CD8-positive, alpha-beta memory T cell (primary cell): ENCODE data around the gene ARHGEF7. TPM values are rescaled to one million over a fixed set of nuclear protein-coding genes. Genes with fewer than 3 reads are reported as not detected.

ENCODE experiments used
- CTCF ChIA-PET: fragments of 350-600 bp; sonication (Branson Sonifier 250); formaldehyde crosslinking; loops from one replicate; lab custom pipeline; 2021; ENCODE audit warnings: antibody characterized with exemption; lab: Charles Lee
- POLR2A ChIA-PET: fragments of 350-600 bp; sonication (Branson Sonifier 250); formaldehyde crosslinking; loops from one replicate; lab custom pipeline; 2021; ENCODE audit warnings: antibody characterized with exemption; lab: Charles Lee
- DNase-seq, 5 donors: peaks; one replicate each; pipeline versions ENCODE4 v3.0.0 to v3.0.0-alpha.2; 2020 to 2022; ENCODE audit warnings: mixed read lengths in 1 of 5
- H3K27ac ChIP-seq: one replicate; pipeline ENCODE4 v1.7.0; 2013; ENCODE audit warnings: low read depth, mild to moderate bottlenecking, low read length, moderate library complexity
- H3K27me3 ChIP-seq: 2 replicates; pipeline ENCODE4 v1.7.0; 2013; ENCODE audit warnings: low read length, mild to moderate bottlenecking; ENCODE audit not compliant: insufficient read depth, poor library complexity, severe bottlenecking
- H3K36me3 ChIP-seq: 2 replicates; pipeline ENCODE4 v1.7.0; 2013; ENCODE audit warnings: mild to moderate bottlenecking, low read length, moderate library complexity; ENCODE audit not compliant: insufficient read depth
- H3K4me1 ChIP-seq: 2 replicates; pipeline ENCODE4 v1.7.0; 2013; ENCODE audit warnings: mild to moderate bottlenecking, low read length, moderate library complexity; ENCODE audit not compliant: insufficient read depth
- H3K4me3 ChIP-seq: 2 replicates; pipeline ENCODE4 v1.7.0; 2013; ENCODE audit warnings: mild to moderate bottlenecking, low read length
- H3K9me3 ChIP-seq: 2 replicates; pipeline ENCODE4 v1.7.0; 2013; ENCODE audit warnings: mild to moderate bottlenecking, low read length
- H3K27ac Mint-ChIP-seq, 8 donors: one replicate each; pipeline ENCODE4 v1.8.0; 2020 to 2021; ENCODE audit warnings: mixed read lengths in 8 of 8, mild to moderate bottlenecking in 6 of 8, inconsistent platforms in 3 of 8, moderate library complexity in 3 of 8
- H3K27me3 Mint-ChIP-seq, 2 donors: one replicate each; pipeline ENCODE4 v1.8.0; 2020 to 2021; ENCODE audit warnings: mixed read lengths in 2 of 2, mild to moderate bottlenecking in 1 of 2, moderate library complexity in 1 of 2
- H3K36me3 Mint-ChIP-seq, 3 donors: one replicate each; pipeline ENCODE4 v1.8.0; 2020 to 2021; ENCODE audit warnings: mixed read lengths in 3 of 3, inconsistent platforms in 1 of 3, mild to moderate bottlenecking in 1 of 3
- H3K4me1 Mint-ChIP-seq, 3 donors: one replicate each; pipeline ENCODE4 v1.8.0; 2020 to 2021; ENCODE audit warnings: mixed read lengths in 3 of 3, inconsistent platforms in 1 of 3, mild to moderate bottlenecking in 1 of 3
- H3K4me3 Mint-ChIP-seq, 7 donors: one replicate each; pipeline ENCODE4 v1.8.0; 2020 to 2021; ENCODE audit warnings: mixed read lengths in 7 of 7, mild to moderate bottlenecking in 6 of 7, moderate library complexity in 4 of 7, inconsistent platforms in 2 of 7
- H3K9me3 Mint-ChIP-seq, 5 donors: one replicate each; pipeline ENCODE4 v1.8.0; 2020 to 2022; ENCODE audit warnings: mixed read lengths in 5 of 5, mild to moderate bottlenecking in 3 of 5, moderate library complexity in 2 of 5, inconsistent platforms in 1 of 5
- polyA plus RNA-seq: library from polyadenylated mRNA; unstranded; fragments of 300-500 nt; fragmentation: Illumina TruSeq; gene quantifications from one replicate; pipeline ENCODE4 v1.2.3, GENCODE V29; 2021
- total RNA-seq, 2 experiments: library from RNA; stranded (reverse); gene quantifications; one replicate each; pipeline ENCODE4 v1.2.3, GENCODE V29; 2021

ARHGEF7 gene
- total and polyA plus RNA-seq, 3 experiments from 2014 or later: 12.0 to 46.2 (median 45.9) TPM

GRCh38 chr13:111216166-111216960 is 101.3 kb downstream of the ARHGEF7 start:
- Histone ChIP-seq H3K4me3 (no peak overlapping the region), H3K36me3 (no peaks in the 10 kb centered on the region), H3K4me1 (no peaks in the 10 kb centered on the region), H3K27ac (no peak overlapping the region), H3K27me3 (no peaks in the 10 kb centered on the region), H3K9me3 (no peaks in the 10 kb centered on the region)
- peaks cover 3 to 44% (median 3%) of the 10 kb centered on the region in 3 donors for H3K36me3 Mint-ChIP-seq
- ChIA-PET POLR2A (no interaction called here), CTCF (interaction anchor here (0.6 to 8.8 kb wide), 6 partner anchors 10 to 623 kb away, joined by 3 to 79 read pairs (median 4); no protein-coding TSS in a partner anchor)
- H3K9me3 Mint-ChIP-seq: no peaks in the 10 kb centered on the region
- H3K27ac Mint-ChIP-seq: peak overlapping the region in 4 of 8 donors; percentile 34 to 81 (median 78)
- H3K27me3 Mint-ChIP-seq: no peaks in the 10 kb centered on the region
- DNase-seq: peak in 4 of 5 donors; percentile 2 to 56 (median 24)
- H3K4me1 Mint-ChIP-seq: peaks cover 36 to 64% (median 54%) of the 10 kb centered on the region in 3 donors
- H3K4me3 Mint-ChIP-seq: no peak overlapping the region

DNA sequence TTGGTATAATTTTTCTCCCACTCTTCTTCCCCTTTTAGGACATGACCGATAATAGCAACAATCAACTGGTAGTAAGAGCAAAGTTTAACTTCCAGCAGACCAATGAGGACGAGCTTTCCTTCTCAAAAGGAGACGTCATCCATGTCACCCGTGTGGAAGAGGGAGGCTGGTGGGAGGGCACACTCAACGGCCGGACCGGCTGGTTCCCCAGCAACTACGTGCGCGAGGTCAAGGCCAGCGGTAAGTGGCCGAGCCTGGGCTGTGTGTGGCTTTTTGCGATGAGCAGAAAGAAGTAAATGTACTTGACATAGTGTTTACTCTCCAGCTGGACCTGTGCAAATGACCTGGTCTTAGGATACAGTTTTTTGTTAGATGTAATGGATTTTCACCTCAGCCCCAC is 102.5 kb downstream of the ARHGEF7 start:
- H3K27ac ChIP-seq: no peak overlapping the region
- CTCF ChIA-PET: interaction anchor here (1.1 to 8.8 kb wide), 3 partner anchors 24 to 150 kb away, joined by 3 to 79 read pairs (median 3); no protein-coding TSS in a partner anchor
- Mint-ChIP-seq H3K4me1 (peaks cover 32 to 54% (median 49%) of the 10 kb centered on the region in 3 donors), H3K36me3 (peaks cover 3 to 38% (median 3%) of the 10 kb centered on the region in 3 donors), H3K27me3 (no peaks in the 10 kb centered on the region), H3K9me3 (no peaks in the 10 kb centered on the region), H3K27ac (peak overlapping the region in 1 of 8 donors; percentile 91), H3K4me3 (no peak overlapping the region)
- H3K4me3 ChIP-seq: no peak overlapping the region
- H3K9me3 ChIP-seq: no peaks in the 10 kb centered on the region
- POLR2A ChIA-PET: no interaction called here
- H3K4me1 ChIP-seq: no peaks in the 10 kb centered on the region
- no peak for DNase-seq
- H3K27me3 ChIP-seq: no peaks in the 10 kb centered on the region
- H3K36me3 ChIP-seq: no peaks in the 10 kb centered on the region

DNA sequence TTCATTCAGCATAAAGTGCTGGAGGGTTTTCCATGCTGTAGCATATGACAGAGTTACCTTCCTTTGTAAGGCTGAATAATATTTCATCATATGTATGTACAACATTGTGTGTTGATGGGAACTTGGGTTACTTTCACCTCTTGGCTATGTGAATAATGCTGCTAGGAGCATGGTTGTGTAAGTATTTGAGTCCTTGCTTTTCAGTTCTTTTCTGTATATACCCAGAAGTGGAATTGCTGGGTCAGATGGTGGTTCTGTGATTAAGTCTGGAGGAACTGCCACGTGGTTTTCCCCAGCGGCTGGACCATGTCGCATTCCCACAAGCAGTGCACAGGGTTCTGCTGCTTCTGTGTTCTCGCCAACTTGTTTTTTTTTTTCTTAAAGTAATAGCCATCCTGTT is 104.2 kb downstream of the ARHGEF7 start:
- Histone ChIP-seq H3K27ac (no peak overlapping the region), H3K27me3 (no peaks in the 10 kb centered on the region), H3K9me3 (no peaks in the 10 kb centered on the region), H3K36me3 (no peaks in the 10 kb centered on the region), H3K4me3 (no peak overlapping the region), H3K4me1 (no peaks in the 10 kb centered on the region)
- POLR2A ChIA-PET: no interaction called here
- CTCF ChIA-PET: interaction anchor here (0.8 to 8.8 kb wide), 2 partner anchors 20 to 151 kb away, joined by 5 to 79 read pairs; no protein-coding TSS in a partner anchor
- peaks cover 28 to 48% (median 46%) of the 10 kb centered on the region in 3 donors for H3K4me1 Mint-ChIP-seq
- no peak overlapping the region for H3K4me3 Mint-ChIP-seq
- peak overlapping the region in 1 of 8 donors; percentile 37 for H3K27ac Mint-ChIP-seq
- no peaks in the 10 kb centered on the region for H3K27me3 Mint-ChIP-seq
- peaks cover 3 to 39% (median 3%) of the 10 kb centered on the region in 3 donors for H3K36me3 Mint-ChIP-seq
- no peak for DNase-seq
- H3K9me3 Mint-ChIP-seq: no peaks in the 10 kb centered on the region

GRCh38 chr13:111219950-111220349 is 104.8 kb downstream of the ARHGEF7 start:
- Mint-ChIP-seq H3K27ac (no peak overlapping the region), H3K9me3 (no peaks in the 10 kb centered on the region), H3K4me1 (peaks cover 29 to 48% (median 45%) of the 10 kb centered on the region in 3 donors), H3K27me3 (no peaks in the 10 kb centered on the region), H3K4me3 (no peak overlapping the region), H3K36me3 (peaks cover 3 to 44% (median 3%) of the 10 kb centered on the region in 3 donors)
- Histone ChIP-seq H3K36me3 (no peaks in the 10 kb centered on the region), H3K4me1 (no peaks in the 10 kb centered on the region), H3K9me3 (no peaks in the 10 kb centered on the region), H3K27ac (no peak overlapping the region), H3K4me3 (no peak overlapping the region), H3K27me3 (no peaks in the 10 kb centered on the region)
- DNase-seq: no peak
- ChIA-PET CTCF (interaction anchor here (0.9 kb wide), 1 partner anchor 152 kb away, joined by 6 read pairs; no protein-coding TSS in a partner anchor), POLR2A (no interaction called here)

DNA sequence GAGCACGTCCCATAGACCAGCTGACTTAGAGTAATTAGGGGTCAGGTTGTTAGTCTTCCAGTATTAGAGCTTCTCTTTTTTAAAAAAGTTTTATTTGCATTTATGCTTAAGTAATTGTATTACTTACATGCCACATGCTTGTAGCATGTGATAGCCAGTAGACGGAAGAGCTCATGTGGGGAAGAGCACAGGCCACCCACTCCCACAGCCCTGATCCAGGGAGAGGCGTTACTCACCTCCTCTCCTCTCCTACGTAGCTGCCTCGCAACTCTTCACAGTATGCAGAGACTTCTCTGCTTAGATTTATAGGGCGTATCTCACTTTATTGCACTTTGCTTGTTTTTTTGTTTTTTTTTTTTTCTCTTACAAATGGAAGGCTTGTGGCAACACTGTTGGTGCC is 110.1 kb downstream of the ARHGEF7 start:
- no peak for DNase-seq
- peaks cover 4 to 64% (median 9%) of the 10 kb centered on the region in 3 donors for H3K36me3 Mint-ChIP-seq
- H3K4me1 Mint-ChIP-seq: peaks cover 30 to 51% (median 31%) of the 10 kb centered on the region in 3 donors
- peaks cover 13% of the 10 kb centered on the region for H3K36me3 ChIP-seq
- no peaks in the 10 kb centered on the region for H3K4me1 ChIP-seq
- no peak overlapping the region for H3K27ac Mint-ChIP-seq
- H3K27ac ChIP-seq: no peak overlapping the region
- no peaks in the 10 kb centered on the region for H3K27me3 ChIP-seq
- H3K4me3 ChIP-seq: no peak overlapping the region
- no peak overlapping the region for H3K4me3 Mint-ChIP-seq
- H3K9me3 ChIP-seq: no peaks in the 10 kb centered on the region
- CTCF ChIA-PET: interaction anchor here (2.9 kb wide), 1 partner anchor 157 kb away, joined by 31 read pairs; no protein-coding TSS in a partner anchor
- H3K9me3 Mint-ChIP-seq: no peaks in the 10 kb centered on the region
- H3K27me3 Mint-ChIP-seq: no peaks in the 10 kb centered on the region
- POLR2A ChIA-PET: no interaction called here

DNA sequence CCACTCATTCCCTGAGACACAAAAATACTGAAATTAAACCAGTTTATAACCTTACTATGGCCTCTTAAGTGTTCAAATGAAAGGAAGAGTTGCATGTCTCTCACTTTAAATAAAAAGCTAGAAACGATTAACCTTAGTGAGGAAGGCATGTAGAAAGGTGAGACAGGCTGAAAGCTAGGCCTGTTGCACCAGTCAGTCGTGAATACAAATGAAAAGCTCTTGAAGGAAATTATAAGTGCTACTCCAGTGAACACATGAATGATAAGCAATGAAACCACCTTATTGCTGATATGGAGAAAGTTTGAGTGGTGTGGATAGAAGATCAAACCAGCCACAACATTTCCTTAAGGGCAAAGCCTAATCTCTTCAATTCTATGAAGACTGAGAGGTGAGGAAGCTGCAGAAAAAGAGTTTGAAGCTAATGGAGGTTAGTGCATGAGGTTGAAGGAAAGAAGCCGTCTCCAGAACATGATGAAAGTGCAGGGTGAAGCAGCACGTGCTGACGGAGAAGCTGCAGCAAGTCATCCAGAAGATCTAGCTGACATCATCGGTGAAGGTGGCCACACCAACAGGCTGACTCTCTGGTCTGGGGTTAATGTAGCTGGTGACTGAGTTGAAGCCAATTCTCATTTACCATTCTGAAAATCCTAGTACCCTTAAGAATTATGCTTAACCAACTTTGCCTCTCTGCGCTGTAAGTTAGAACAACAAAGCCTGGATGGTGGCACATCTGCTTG is 110.9 kb downstream of the ARHGEF7 start:
- no peaks in the 10 kb centered on the region for H3K9me3 Mint-ChIP-seq

GRCh38 chr13:111227405-111227804 is 112.3 kb downstream of the ARHGEF7 start:
- H3K27ac Mint-ChIP-seq: peak overlapping the region in 3 of 8 donors; percentile 3 to 76 (median 70)
- Histone ChIP-seq H3K36me3 (peaks cover 13% of the 10 kb centered on the region), H3K27me3 (no peaks in the 10 kb centered on the region), H3K27ac (no peak overlapping the region), H3K4me1 (no peaks in the 10 kb centered on the region), H3K9me3 (no peaks in the 10 kb centered on the region), H3K4me3 (no peak overlapping the region)
- H3K4me1 Mint-ChIP-seq: peaks cover 38 to 60% (median 40%) of the 10 kb centered on the region in 3 donors
- no peaks in the 10 kb centered on the region for H3K9me3 Mint-ChIP-seq
- CTCF ChIA-PET: interaction anchor here (1.2 kb wide), 1 partner anchor 160 kb away, joined by 4 read pairs; no protein-coding TSS in a partner anchor
- no peak for DNase-seq
- no peak overlapping the region for H3K4me3 Mint-ChIP-seq
- peaks cover 9 to 74% (median 14%) of the 10 kb centered on the region in 3 donors for H3K36me3 Mint-ChIP-seq
- POLR2A ChIA-PET: no interaction called here
- H3K27me3 Mint-ChIP-seq: no peaks in the 10 kb centered on the region

More for the DNA sequence above, 110.9 kb downstream of the ARHGEF7 start:
- H3K9me3 ChIP-seq: no peaks in the 10 kb centered on the region
- peaks cover 30 to 51% (median 32%) of the 10 kb centered on the region in 3 donors for H3K4me1 Mint-ChIP-seq
- no peak for DNase-seq
- H3K4me1 ChIP-seq: no peaks in the 10 kb centered on the region
- H3K4me3 ChIP-seq: no peak overlapping the region
- no peaks in the 10 kb centered on the region for H3K27me3 Mint-ChIP-seq
- peaks cover 4 to 62% (median 9%) of the 10 kb centered on the region in 3 donors for H3K36me3 Mint-ChIP-seq
- no peak overlapping the region for H3K27ac ChIP-seq
- no peak overlapping the region for H3K27ac Mint-ChIP-seq
- ChIA-PET CTCF (interaction anchor here (2.9 kb wide), 1 partner anchor 158 kb away, joined by 31 read pairs; no protein-coding TSS in a partner anchor), POLR2A (no interaction called here)
- H3K36me3 ChIP-seq: peaks cover 13% of the 10 kb centered on the region
- peak overlapping the region in 1 of 7 donors; percentile 2 for H3K4me3 Mint-ChIP-seq
- no peaks in the 10 kb centered on the region for H3K27me3 ChIP-seq
